Activated CD4-positive, alpha-beta T cell treated with anti-CD3 and anti-CD28 coated beads, Interleukin-2, amount 10 ng/mL, durations not matched to agents 7 days and 5 days (primary cell): Measurements from ENCODE around the gene PEAR1. TPM values are rescaled to one million over a fixed set of nuclear protein-coding genes. Genes with fewer than 3 reads are reported as not detected.

Experiments
- CTCF ChIA-PET: fragments of 350-600 bp; sonication (Branson Sonifier 250); formaldehyde crosslinking; loops from one replicate; lab custom pipeline; 2021; ENCODE audit warnings: antibody characterized with exemption; lab: Charles Lee
- POLR2A ChIA-PET: fragments of 350-600 bp; sonication (Branson Sonifier 250); formaldehyde crosslinking; loops from one replicate; lab custom pipeline; 2021; ENCODE audit warnings: antibody characterized with exemption; lab: Charles Lee
- DNase-seq: peaks from one replicate; pipeline ENCODE4 v3.0.0-alpha.2; 2020
- H3K27ac Mint-ChIP-seq: one replicate; pipeline ENCODE4 v1.8.0; 2021; ENCODE audit warnings: mild to moderate bottlenecking, moderate library complexity, mixed read lengths
- H3K27me3 Mint-ChIP-seq: one replicate; pipeline ENCODE4 v1.8.0; 2021; ENCODE audit warnings: mixed read lengths
- H3K36me3 Mint-ChIP-seq: one replicate; pipeline ENCODE4 v1.8.0; 2021; ENCODE audit warnings: low read depth, mixed read lengths
- H3K4me1 Mint-ChIP-seq: one replicate; pipeline ENCODE4 v1.8.0; 2021; ENCODE audit warnings: mixed read lengths
- H3K4me3 Mint-ChIP-seq: one replicate; pipeline ENCODE4 v1.8.0; 2021; ENCODE audit warnings: mild to moderate bottlenecking, moderate library complexity, mixed read lengths
- H3K9me3 Mint-ChIP-seq: one replicate; pipeline ENCODE4 v1.8.0; 2021; ENCODE audit warnings: mixed read lengths
- total RNA-seq, 2 experiments: library from RNA; stranded (reverse); gene quantifications; one replicate each; pipeline ENCODE4 v1.2.3, GENCODE V29; 2021

The PEAR1 gene
- total RNA-seq, 2 experiments from 2014 or later = 0.07 to 0.15 TPM

DNA sequence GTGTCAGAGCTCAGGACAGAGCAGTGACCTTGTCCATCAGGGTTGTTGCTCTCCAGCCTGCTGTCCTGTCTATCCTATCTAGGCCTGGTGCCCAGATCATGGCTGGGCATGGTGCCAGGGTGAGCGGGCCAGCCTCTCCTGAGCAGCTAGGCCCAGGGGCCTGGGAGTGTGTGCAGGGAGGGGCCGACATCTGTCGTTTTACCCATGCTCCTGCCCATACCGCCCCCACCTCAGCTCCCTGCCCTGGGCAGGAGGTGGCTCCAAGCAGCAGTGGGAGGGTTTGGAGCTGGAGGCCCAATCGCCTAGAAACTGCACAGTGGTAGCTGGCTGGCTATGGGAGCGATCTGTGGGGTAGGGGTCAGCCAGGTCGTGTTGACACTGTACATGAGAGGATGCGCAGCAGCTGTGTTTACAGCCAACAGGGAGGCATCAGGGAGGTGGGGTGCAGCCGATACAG lies 41.1 kb upstream of the PEAR1 start:
- H3K9me3 Mint-ChIP-seq = no peaks in the 10 kb centered on the region
- peaks cover 20% of the 10 kb centered on the region for H3K4me1 Mint-ChIP-seq
- no peak overlapping the region for H3K4me3 Mint-ChIP-seq
- CTCF ChIA-PET = interaction anchor here (1.0 to 13.0 kb wide), 3 partner anchors 9 to 38 kb away, joined by 3 to 158 read pairs (median 69); partner anchors contain the start of genes INSRR and NTRK1
- peaks cover 28% of the 10 kb centered on the region for H3K27me3 Mint-ChIP-seq
- H3K36me3 Mint-ChIP-seq = no peaks in the 10 kb centered on the region
- DNase-seq = no peak
- no peak overlapping the region for H3K27ac Mint-ChIP-seq
- POLR2A ChIA-PET = interaction anchor here (0.6 kb wide), 1 partner anchor 129 kb away, joined by 3 read pairs; no protein-coding TSS in a partner anchor

GRCh38 chr1:156853761-156854160 lies 39.8 kb upstream of the PEAR1 start:
- CTCF ChIA-PET = interaction anchor here (0.5 to 13.0 kb wide), 3 partner anchors 17 to 164 kb away, joined by 3 to 158 read pairs (median 4); no protein-coding TSS in a partner anchor
- Mint-ChIP-seq H3K4me1 (peaks cover 10% of the 10 kb centered on the region), H3K9me3 (no peaks in the 10 kb centered on the region), H3K36me3 (no peaks in the 10 kb centered on the region), H3K27ac (no peak overlapping the region), H3K4me3 (no peak overlapping the region), H3K27me3 (peaks cover 34% of the 10 kb centered on the region)
- POLR2A ChIA-PET = no interaction called here
- no peak for DNase-seq

GRCh38 chr1:156854634-156855033 lies 38.9 kb upstream of the PEAR1 start:
- no peak overlapping the region for H3K27ac Mint-ChIP-seq
- ChIA-PET POLR2A (no interaction called here), CTCF (interaction anchor here (1.2 to 13.0 kb wide), 6 partner anchors 7 to 127 kb away, joined by 3 to 247 read pairs (median 40); partner anchors contain the start of genes ISG20L2 and METTL25B)
- DNase-seq = no peak
- no peaks in the 10 kb centered on the region for H3K9me3 Mint-ChIP-seq
- H3K27me3 Mint-ChIP-seq = peaks cover 35% of the 10 kb centered on the region
- no peak overlapping the region for H3K4me3 Mint-ChIP-seq
- H3K4me1 Mint-ChIP-seq = peaks cover 9% of the 10 kb centered on the region
- no peaks in the 10 kb centered on the region for H3K36me3 Mint-ChIP-seq

- Mint-ChIP-seq H3K36me3 (no peaks in the 10 kb centered on the region), H3K4me1 (peaks cover 16% of the 10 kb centered on the region), H3K27me3 (peaks cover 42% of the 10 kb centered on the region), H3K9me3 (no peaks in the 10 kb centered on the region), H3K4me3 (no peak overlapping the region), H3K27ac (no peak overlapping the region)
- CTCF ChIA-PET = interaction anchor here (0.6 to 13.0 kb wide), 5 partner anchors 19 to 327 kb away, joined by 3 to 247 read pairs (median 76); partner anchors contain the start of genes ISG20L2 and METTL25B
- POLR2A ChIA-PET = no interaction called here
- DNase-seq = no peak
Measured at GRCh38 chr1:156856282-156856785, 37.2 kb upstream of the PEAR1 start.

- H3K9me3 Mint-ChIP-seq = no peaks in the 10 kb centered on the region
- H3K4me1 Mint-ChIP-seq = peaks cover 25% of the 10 kb centered on the region
- H3K36me3 Mint-ChIP-seq = no peaks in the 10 kb centered on the region
- no peak for DNase-seq
- POLR2A ChIA-PET = interaction anchor here (1.1 kb wide), 1 partner anchor 10 kb away, joined by 4 read pairs; no protein-coding TSS in a partner anchor
- no peak overlapping the region for H3K27ac Mint-ChIP-seq
- H3K4me3 Mint-ChIP-seq = no peak overlapping the region
- H3K27me3 Mint-ChIP-seq = peaks cover 49% of the 10 kb centered on the region
- CTCF ChIA-PET = interaction anchor here (1.2 to 13.0 kb wide), 6 partner anchors 9 to 168 kb away, joined by 3 to 247 read pairs (median 43); partner anchors contain the start of genes ISG20L2 and METTL25B
Measured at GRCh38 chr1:156857532-156857931, 36.0 kb upstream of the PEAR1 start.

- ChIA-PET CTCF (interaction anchor here (1.2 to 13.0 kb wide), 9 partner anchors 10 to 169 kb away, joined by 3 to 247 read pairs (median 14); partner anchors contain the start of genes ISG20L2, METTL25B and SH2D2A), POLR2A (no interaction called here)
- Mint-ChIP-seq H3K4me3 (no peak overlapping the region), H3K27me3 (peaks cover 49% of the 10 kb centered on the region), H3K36me3 (no peaks in the 10 kb centered on the region), H3K4me1 (peaks cover 35% of the 10 kb centered on the region), H3K9me3 (no peaks in the 10 kb centered on the region), H3K27ac (no peak overlapping the region)
- DNase-seq = no peak
Measured at GRCh38 chr1:156858555-156858956, 35.0 kb upstream of the PEAR1 start.

- ChIA-PET CTCF (interaction anchor here (0.7 to 13.0 kb wide), 30 partner anchors 10 to 283 kb away, joined by 3 to 247 read pairs (median 7); partner anchors contain the start of genes CRABP2, HDGF, ISG20L2 and METTL25B), POLR2A (interaction anchor here (0.8 kb wide), 1 partner anchor 45 kb away, joined by 4 read pairs; no protein-coding TSS in a partner anchor)
- DNase-seq = no peak
- H3K4me3 Mint-ChIP-seq = peak within 1 kb of the TSS; percentile 61
- H3K9me3 Mint-ChIP-seq = no peaks in the 10 kb centered on the region
- H3K27me3 Mint-ChIP-seq = peaks cover 49% of the 10 kb centered on the region
- no peak within 1 kb of the TSS for H3K27ac Mint-ChIP-seq
- H3K4me1 Mint-ChIP-seq = peaks cover 40% of the 10 kb centered on the region
- no peaks in the 10 kb centered on the region for H3K36me3 Mint-ChIP-seq
Measured at GRCh38 chr1:156858959-156859522, 34.5 kb upstream of the PEAR1 start, which contains the start of gene INSRR. Gene INSRR, minus strand, starts transcription at chr1:156859117. Its CDS starts 496 bp downstream, at chr1:156858621.

DNA sequence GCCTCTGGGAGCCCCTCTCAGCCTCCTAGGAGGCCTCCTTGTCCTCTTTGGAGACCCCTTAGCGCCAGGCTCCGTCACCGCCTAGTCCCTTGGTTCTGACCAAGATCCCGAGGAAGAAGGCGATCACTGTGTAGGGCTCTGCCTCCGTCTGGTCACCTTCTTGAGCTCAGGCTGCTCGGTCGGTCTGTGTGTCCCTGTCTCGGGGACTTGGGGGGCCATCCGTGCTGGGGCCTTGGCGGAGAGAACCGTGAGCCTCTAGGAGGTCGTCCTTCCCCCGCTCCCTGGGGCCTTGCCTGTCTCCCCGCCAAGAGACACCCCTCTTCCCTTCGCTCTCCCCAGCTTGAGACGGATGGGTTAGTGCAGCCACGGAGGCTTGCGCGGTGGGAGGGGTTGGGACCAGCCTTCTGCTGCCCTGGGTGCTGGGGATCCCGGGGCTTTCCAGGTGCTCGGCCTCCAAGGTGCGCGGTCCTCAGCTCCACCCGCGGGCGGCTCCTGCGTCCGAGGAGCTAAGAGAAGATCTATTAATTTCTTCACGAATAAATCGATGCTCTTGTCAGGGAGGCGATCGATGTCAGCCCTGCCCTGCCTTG lies 33.9 kb upstream of the PEAR1 start:
- H3K4me1 Mint-ChIP-seq = peaks cover 42% of the 10 kb centered on the region
- POLR2A ChIA-PET = interaction anchor here (0.8 to 1.1 kb wide), 2 partner anchors 46 to 107 kb away, joined by 3 to 4 read pairs; no protein-coding TSS in a partner anchor
- H3K27me3 Mint-ChIP-seq = peaks cover 46% of the 10 kb centered on the region
- H3K9me3 Mint-ChIP-seq = no peaks in the 10 kb centered on the region
- H3K4me3 Mint-ChIP-seq = peak overlapping the region; percentile 61
- H3K27ac Mint-ChIP-seq = no peak overlapping the region
- H3K36me3 Mint-ChIP-seq = no peaks in the 10 kb centered on the region
- DNase-seq = no peak
- CTCF ChIA-PET = interaction anchor here (0.6 to 13.0 kb wide), 40 partner anchors 10 to 284 kb away, joined by 3 to 247 read pairs (median 5); partner anchors contain the start of genes CRABP2, HDGF, ISG20L2 and METTL25B

GRCh38 chr1:156860113-156860627 lies 33.3 kb upstream of the PEAR1 start:
- no peaks in the 10 kb centered on the region for H3K9me3 Mint-ChIP-seq
- H3K4me1 Mint-ChIP-seq = peaks cover 46% of the 10 kb centered on the region
- POLR2A ChIA-PET = interaction anchor here (0.8 to 1.1 kb wide), 3 partner anchors 46 to 108 kb away, joined by 3 to 4 read pairs (median 3); no protein-coding TSS in a partner anchor
- CTCF ChIA-PET = interaction anchor here (0.6 to 13.0 kb wide), 43 partner anchors 11 to 284 kb away, joined by 3 to 247 read pairs (median 5); partner anchors contain the start of genes CRABP2, HDGF, ISG20L2 and METTL25B
- peaks cover 44% of the 10 kb centered on the region for H3K27me3 Mint-ChIP-seq
- peak; percentile 49 for DNase-seq
- H3K27ac Mint-ChIP-seq = no peak overlapping the region
- peak overlapping the region; percentile 61 for H3K4me3 Mint-ChIP-seq
- H3K36me3 Mint-ChIP-seq = no peaks in the 10 kb centered on the region

DNA sequence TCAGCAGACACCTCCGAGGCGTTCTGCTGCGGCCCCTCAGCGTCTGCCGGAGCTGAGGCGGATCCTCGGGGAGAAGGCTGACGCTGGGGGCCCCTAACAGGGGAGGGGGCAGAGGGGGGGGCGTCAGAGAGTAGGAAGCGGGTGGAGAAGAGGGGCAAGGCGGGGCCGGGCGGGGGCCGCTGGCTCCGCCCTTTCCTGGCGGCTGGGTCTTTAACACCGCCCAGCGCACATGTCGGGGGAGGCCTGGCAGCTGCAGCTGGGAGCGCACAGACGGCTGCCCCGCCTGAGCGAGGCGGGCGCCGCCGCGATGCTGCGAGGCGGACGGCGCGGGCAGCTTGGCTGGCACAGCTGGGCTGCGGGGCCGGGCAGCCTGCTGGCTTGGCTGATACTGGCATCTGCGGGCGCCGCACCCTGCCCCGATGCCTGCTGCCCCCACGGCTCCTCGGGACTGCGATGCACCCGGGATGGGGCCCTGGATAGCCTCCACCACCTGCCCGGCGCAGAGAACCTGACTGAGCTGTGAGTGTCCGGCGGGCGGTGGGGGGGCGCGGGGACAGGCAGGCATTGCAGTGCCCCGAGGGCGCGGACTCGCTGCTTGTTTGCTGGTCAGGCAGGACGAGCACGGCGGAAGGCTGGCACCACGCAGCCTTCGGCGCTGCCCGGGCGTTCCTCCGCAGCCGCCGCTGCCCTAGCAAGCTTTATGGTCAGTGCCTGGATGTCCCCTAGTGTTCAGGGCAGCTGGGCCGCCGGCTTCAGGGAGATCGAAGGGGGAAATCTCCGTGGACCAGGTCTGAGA lies 32.7 kb upstream of the PEAR1 start, which contains the start of gene NTRK1:
NTRK1 (plus strand) TSS at position 238 of the 796 bp plus-strand sequence; CDS start at position 308, 70 bp downstream.
- H3K36me3 Mint-ChIP-seq = no peaks in the 10 kb centered on the region
- H3K9me3 Mint-ChIP-seq = no peaks in the 10 kb centered on the region
- peak; percentile 66 for DNase-seq
- CTCF ChIA-PET = interaction anchor here (1.2 to 13.0 kb wide), 25 partner anchors 11 to 218 kb away, joined by 3 to 247 read pairs (median 8); partner anchors contain the start of genes CRABP2, HDGF, ISG20L2 and METTL25B
- no peak within 1 kb of the TSS for H3K27ac Mint-ChIP-seq
- H3K4me3 Mint-ChIP-seq = peak within 1 kb of the TSS; percentile 61
- H3K4me1 Mint-ChIP-seq = peaks cover 52% of the 10 kb centered on the region
- peaks cover 43% of the 10 kb centered on the region for H3K27me3 Mint-ChIP-seq
- POLR2A ChIA-PET = interaction anchor here (1.0 to 1.1 kb wide), 2 partner anchors 63 to 109 kb away, joined by 3 read pairs; no protein-coding TSS in a partner anchor

DNA sequence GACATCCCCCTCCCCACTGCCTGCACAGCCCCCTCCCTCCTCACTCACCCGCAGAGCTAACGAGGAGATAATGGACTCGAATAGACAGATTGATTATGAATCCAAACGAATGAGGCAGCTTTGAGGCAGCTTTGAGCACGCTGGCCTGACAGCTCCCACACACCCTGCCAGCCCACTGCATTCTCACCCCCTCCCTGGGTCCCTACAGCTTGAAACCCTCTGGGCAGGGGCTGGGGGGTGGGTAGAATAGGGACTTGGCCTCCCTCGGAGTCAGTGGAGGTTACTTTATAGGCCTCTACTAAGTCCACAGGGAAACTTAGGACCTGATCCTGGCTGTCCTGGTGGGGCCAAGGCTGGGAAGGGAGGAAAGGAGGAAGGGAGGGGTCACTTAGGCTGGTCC lies 30.9 kb upstream of the PEAR1 start:
- ChIA-PET POLR2A (no interaction called here), CTCF (interaction anchor here (0.6 to 13.0 kb wide), 12 partner anchors 12 to 173 kb away, joined by 3 to 247 read pairs (median 18); partner anchors contain the start of genes ISG20L2, METTL25B and PEAR1)
- Mint-ChIP-seq H3K36me3 (no peaks in the 10 kb centered on the region), H3K4me1 (peaks cover 66% of the 10 kb centered on the region), H3K27ac (peak overlapping the region; percentile 83), H3K27me3 (peaks cover 31% of the 10 kb centered on the region), H3K4me3 (no peak overlapping the region), H3K9me3 (no peaks in the 10 kb centered on the region)
- DNase-seq = no peak
